Natural killer cell (primary cell): ENCODE results near the gene OR8G1. TPM values are rescaled to one million over a fixed set of nuclear protein-coding genes. Genes with fewer than 3 reads are reported as not detected.
"Not testable (repeated sequence)": the region's sequence is repeated elsewhere in the genome, so short reads cannot be mapped to it uniquely, and the experiment has no call there.

Experiments used
- ATAC-seq, 3 donors: fragments of 150-1000 bp in 2 of 3; fragments of 200-7000 bp in 1 of 3; cut with Tn5 transposase; 1 replicate in 1 of 3; 2 replicates in 2 of 3; pipeline ENCODE4 v1.10.0; 2021; ENCODE audit warnings: mild to moderate bottlenecking in 2 of 3, moderate library complexity in 2 of 3
- DNase-seq, 2 donors: peaks; one replicate each; pipeline versions ENCODE4 v3.0.0 to v3.0.0-alpha.2; 2013 to 2021; ENCODE audit warnings: mixed read lengths in 1 of 2
- H3K27ac ChIP-seq: one replicate; pipeline ENCODE4 v1.5.1; 2013; ENCODE audit warnings: mild to moderate bottlenecking, low read length
- H3K27me3 ChIP-seq: one replicate; pipeline ENCODE4 v1.6.1; 2013; ENCODE audit warnings: low read length; ENCODE audit not compliant: control insufficient read depth, insufficient read depth
- H3K36me3 ChIP-seq: one replicate; pipeline ENCODE4 v1.6.1; 2013; ENCODE audit warnings: low read length; ENCODE audit not compliant: control insufficient read depth, insufficient read depth
- H3K4me1 ChIP-seq: one replicate; pipeline ENCODE4 v1.6.1; 2013; ENCODE audit warnings: low read length; ENCODE audit not compliant: control insufficient read depth, insufficient read depth
- H3K4me3 ChIP-seq: one replicate; pipeline ENCODE4 v1.5.1; 2013; ENCODE audit warnings: low read length
- H3K9me3 ChIP-seq: one replicate; pipeline ENCODE4 v1.6.1; 2013; ENCODE audit warnings: low read length; ENCODE audit not compliant: control insufficient read depth, insufficient read depth
- H3K27ac Mint-ChIP-seq, 2 donors: one replicate each; pipeline ENCODE4 v1.8.0; 2022; ENCODE audit warnings: mild to moderate bottlenecking in 2 of 2, mixed read lengths in 2 of 2, moderate library complexity in 1 of 2
- H3K27me3 Mint-ChIP-seq, 2 donors: one replicate each; pipeline ENCODE4 v1.8.0; 2022; ENCODE audit warnings: low read depth in 2 of 2, mixed read lengths in 2 of 2
- H3K36me3 Mint-ChIP-seq: one replicate; pipeline ENCODE4 v1.8.0; 2022; ENCODE audit warnings: mixed read lengths
- H3K4me1 Mint-ChIP-seq, 2 donors: one replicate each; pipeline ENCODE4 v1.8.0; 2022; ENCODE audit warnings: mixed read lengths in 2 of 2
- H3K4me3 Mint-ChIP-seq: one replicate; pipeline ENCODE4 v1.8.0; 2022; ENCODE audit warnings: mild to moderate bottlenecking, moderate library complexity, mixed read lengths
- H3K9me3 Mint-ChIP-seq, 2 donors: one replicate each; pipeline ENCODE4 v1.8.0; 2022; ENCODE audit warnings: mixed read lengths in 2 of 2
- WGBS: methylation state at CpG from one replicate; pipeline ENCODE4 v1.1.7; 2013; ENCODE audit warnings: missing lambda C conversion rate; ENCODE audit not compliant: insufficient coverage; 5-methylcytosine and 5-hydroxymethylcytosine counted together
- intact Hi-C: fragments of 100-400 bp; cut with micrococcal nuclease; formaldehyde crosslinking; loops from one replicate; pipeline ENCODE4 v1.14.2; 2022
- total RNA-seq, 4 donors: library from RNA; stranded (reverse); fragments of 120-200 nt in 1 of 4; gene quantifications; one replicate each; pipeline versions ENCODE4 v1.2.3 to v1.2.4, GENCODE V29; 2013 to 2022
- TF ChIP-seq, protein P1 (sequence below): fragments of 200-600 bp; IDR thresholded peaks from one replicate; pipeline ENCODE4 v1.8.0; 2022; ENCODE audit warnings: antibody characterized with exemption

OR8G1 gene
- total RNA-seq, 3 donors from 2014 or later (not counting 1 experiment from before 2014, with no cell fraction given): not detected

- Mint-ChIP-seq H3K36me3 (no peaks in the 10 kb centered on the region), H3K27ac (no peak overlapping the region)
- ATAC-seq: no peak
Measured at GRCh38 chr11:124233376-124233775, 7.5 kb upstream of the OR8G1 start.

GRCh38 chr11:124238512-124238911, 2.4 kb upstream of the OR8G1 start:
- Histone ChIP-seq H3K4me1 (no peaks in the 10 kb centered on the region), H3K27ac (no peak overlapping the region), H3K9me3 (no peaks in the 10 kb centered on the region), H3K36me3 (no peaks in the 10 kb centered on the region), H3K27me3 (no peaks in the 10 kb centered on the region), H3K4me3 (no peak overlapping the region)
- DNase-seq (no peak), ATAC-seq (no peak)
- H3K9me3 Mint-ChIP-seq: peaks cover 0 to 2% of the 10 kb centered on the region in 2 donors
- H3K27ac Mint-ChIP-seq: no peak overlapping the region
- no peaks in the 10 kb centered on the region for H3K27me3 Mint-ChIP-seq
- TF ChIP-seq, protein P1, sequence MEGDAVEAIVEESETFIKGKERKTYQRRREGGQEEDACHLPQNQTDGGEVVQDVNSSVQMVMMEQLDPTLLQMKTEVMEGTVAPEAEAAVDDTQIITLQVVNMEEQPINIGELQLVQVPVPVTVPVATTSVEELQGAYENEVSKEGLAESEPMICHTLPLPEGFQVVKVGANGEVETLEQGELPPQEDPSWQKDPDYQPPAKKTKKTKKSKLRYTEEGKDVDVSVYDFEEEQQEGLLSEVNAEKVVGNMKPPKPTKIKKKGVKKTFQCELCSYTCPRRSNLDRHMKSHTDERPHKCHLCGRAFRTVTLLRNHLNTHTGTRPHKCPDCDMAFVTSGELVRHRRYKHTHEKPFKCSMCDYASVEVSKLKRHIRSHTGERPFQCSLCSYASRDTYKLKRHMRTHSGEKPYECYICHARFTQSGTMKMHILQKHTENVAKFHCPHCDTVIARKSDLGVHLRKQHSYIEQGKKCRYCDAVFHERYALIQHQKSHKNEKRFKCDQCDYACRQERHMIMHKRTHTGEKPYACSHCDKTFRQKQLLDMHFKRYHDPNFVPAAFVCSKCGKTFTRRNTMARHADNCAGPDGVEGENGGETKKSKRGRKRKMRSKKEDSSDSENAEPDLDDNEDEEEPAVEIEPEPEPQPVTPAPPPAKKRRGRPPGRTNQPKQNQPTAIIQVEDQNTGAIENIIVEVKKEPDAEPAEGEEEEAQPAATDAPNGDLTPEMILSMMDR: no peak
- H3K36me3 Mint-ChIP-seq: no peaks in the 10 kb centered on the region
- no peaks in the 10 kb centered on the region for H3K4me1 Mint-ChIP-seq
- H3K4me3 Mint-ChIP-seq: no peak overlapping the region
- intact Hi-C loops: no loop called here
- WGBS: 66% methylated on average over 4 of the region's 5 CpGs

More at GRCh38 chr11:124233376-124233775, 7.5 kb upstream of the OR8G1 start:
- peaks cover 0 to 2% of the 10 kb centered on the region in 2 donors for H3K9me3 Mint-ChIP-seq
- Histone ChIP-seq H3K4me1 (no peaks in the 10 kb centered on the region), H3K36me3 (no peaks in the 10 kb centered on the region), H3K9me3 (no peaks in the 10 kb centered on the region), H3K27ac (no peak overlapping the region), H3K27me3 (no peaks in the 10 kb centered on the region), H3K4me3 (no peak overlapping the region)
- no peak for DNase-seq
- no peaks in the 10 kb centered on the region for H3K4me1 Mint-ChIP-seq
- no CpG with 5 or more reads among the region's 1 CpG for WGBS
- H3K27me3 Mint-ChIP-seq: no peaks in the 10 kb centered on the region
- intact Hi-C loops: no loop called here
- TF ChIP-seq, protein P1: no peak
- no peak overlapping the region for H3K4me3 Mint-ChIP-seq

DNA sequence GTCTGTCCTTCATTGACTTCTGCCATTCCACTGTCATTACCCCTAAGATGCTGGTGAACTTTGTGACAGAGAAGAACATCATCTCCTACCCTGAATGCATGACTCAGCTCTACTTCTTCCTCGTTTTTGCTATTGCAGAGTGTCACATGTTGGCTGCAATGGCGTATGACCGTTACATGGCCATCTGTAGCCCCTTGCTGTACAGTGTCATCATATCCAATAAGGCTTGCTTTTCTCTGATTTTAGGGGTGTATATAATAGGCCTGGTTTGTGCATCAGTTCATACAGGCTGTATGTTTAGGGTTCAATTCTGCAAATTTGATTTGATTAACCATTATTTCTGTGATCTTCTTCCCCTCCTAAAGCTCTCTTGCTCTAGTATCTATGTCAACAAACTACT, 9.0 kb downstream of the OR8G1 start:
- intact Hi-C loops, H3K4me3 Mint-ChIP-seq: not testable (repeated sequence)

DNA sequence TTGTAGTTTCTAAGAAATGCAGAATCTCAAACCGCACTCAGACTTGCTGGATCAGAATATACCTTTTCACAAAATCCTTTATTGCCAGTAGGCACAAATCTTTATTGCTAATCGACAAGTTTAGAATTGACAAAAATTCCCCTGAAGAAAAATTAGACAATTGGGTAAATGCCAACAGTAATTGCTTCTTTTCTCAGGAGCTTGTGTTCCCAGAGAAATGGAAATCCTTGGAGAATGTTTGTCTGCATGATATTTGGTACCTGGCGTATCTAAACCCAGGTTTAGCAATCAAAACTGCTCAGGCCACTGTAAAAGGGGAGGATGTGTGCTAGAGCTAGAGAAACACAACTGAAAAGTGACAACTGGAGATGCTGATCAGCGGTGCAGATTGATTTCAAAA, 15.2 kb downstream of the OR8G1 start, which contains the start of gene OR8G5:
OR8G5 (plus strand) TSS at position 301 of the 400 bp plus-strand sequence. CDS start 8,556 bp downstream, outside the sequence.
- ATAC-seq (no peak), DNase-seq (no peak)
- WGBS: 73% methylated on average over 4 of the region's 4 CpGs
- no peak within 1 kb of the TSS for H3K4me3 ChIP-seq
- peaks cover 0 to 2% of the 10 kb centered on the region in 2 donors for H3K9me3 Mint-ChIP-seq
- H3K9me3 ChIP-seq: no peaks in the 10 kb centered on the region
- no peaks in the 10 kb centered on the region for H3K4me1 Mint-ChIP-seq
- H3K27me3 Mint-ChIP-seq: peaks cover 0 to 11% of the 10 kb centered on the region in 2 donors
- intact Hi-C loops: no loop called here
- H3K27me3 ChIP-seq: no peaks in the 10 kb centered on the region
- H3K36me3 Mint-ChIP-seq: no peaks in the 10 kb centered on the region
- no peak within 1 kb of the TSS for H3K27ac Mint-ChIP-seq
- no peaks in the 10 kb centered on the region for H3K4me1 ChIP-seq
- TF ChIP-seq, protein P1: no peak
- no peak within 1 kb of the TSS for H3K4me3 Mint-ChIP-seq
- no peaks in the 10 kb centered on the region for H3K36me3 ChIP-seq
- H3K27ac ChIP-seq: no peak within 1 kb of the TSS

More for the DNA sequence above, 9.0 kb downstream of the OR8G1 start:
- H3K36me3 ChIP-seq, H3K27ac ChIP-seq, H3K9me3 Mint-ChIP-seq, ATAC-seq, H3K9me3 ChIP-seq, H3K4me1 ChIP-seq, H3K4me1 Mint-ChIP-seq, H3K27me3 Mint-ChIP-seq, DNase-seq, H3K27me3 ChIP-seq, H3K4me3 ChIP-seq, H3K36me3 Mint-ChIP-seq, H3K27ac Mint-ChIP-seq: not testable (repeated sequence)
- WGBS: 68% methylated on average over 3 of the region's 3 CpGs

GRCh38 chr11:124265041-124265440, 24.1 kb downstream of the OR8G1 start:
- H3K4me3 ChIP-seq, intact Hi-C loops, H3K27ac ChIP-seq, H3K36me3 Mint-ChIP-seq, H3K27ac Mint-ChIP-seq, H3K4me3 Mint-ChIP-seq, H3K27me3 Mint-ChIP-seq, H3K4me1 Mint-ChIP-seq, H3K27me3 ChIP-seq, H3K9me3 ChIP-seq, DNase-seq, ATAC-seq, H3K36me3 ChIP-seq, H3K4me1 ChIP-seq, H3K9me3 Mint-ChIP-seq: not testable (repeated sequence)
- WGBS: 66% methylated on average over 2 of the region's 4 CpGs

GRCh38 chr11:124270886-124271285, 30.0 kb downstream of the OR8G1 start:
- H3K9me3 Mint-ChIP-seq, H3K27me3 Mint-ChIP-seq, DNase-seq, H3K4me3 ChIP-seq, H3K4me1 ChIP-seq, H3K27me3 ChIP-seq, H3K36me3 Mint-ChIP-seq, H3K4me3 Mint-ChIP-seq, H3K27ac ChIP-seq, intact Hi-C loops, H3K27ac Mint-ChIP-seq, H3K36me3 ChIP-seq, H3K4me1 Mint-ChIP-seq, H3K9me3 ChIP-seq, ATAC-seq: not testable (repeated sequence)
- 81% methylated on average over 5 of the region's 7 CpGs for WGBS
